GM23338 (cell line): Measurements from ENCODE around the gene RASL11A. TPM values are rescaled to one million over a fixed set of nuclear protein-coding genes. Genes with fewer than 3 reads are reported as not detected.
A peak's percentile ranks its signal among the peaks of the same experiment; 100 is the strongest.
"Not testable (repeated sequence)": the region's sequence is repeated elsewhere in the genome, so short reads cannot be mapped to it uniquely, and the experiment has no call there.

Source experiments
- ATAC-seq: fragments of 200-7000 bp; cut with Tn5 transposase; 3 replicates; pipeline ENCODE4 v1.9.1; 2020
- DNase-seq: peaks from one replicate; pipeline ENCODE4 v3.0.0-alpha.2; 2015; ENCODE audit warnings: low spot score
- H2AFZ ChIP-seq: fragments of 200-600 bp; sonication (generic); 2 replicates; pipeline ENCODE4 v1.8.0; 2016; ENCODE audit warnings: antibody characterized with exemption, mild to moderate bottlenecking, moderate library complexity
- H3F3A ChIP-seq: fragments of 200-600 bp; sonication (generic); replicated peaks from 2 replicates; pipeline ENCODE4 v1.8.0; 2017; ENCODE audit warnings: antibody characterized with exemption, mixed run types, low read depth
- H3K27ac ChIP-seq: fragments of 200-600 bp; sonication (generic); 2 replicates; pipeline ENCODE4 v1.6.1; 2016; ENCODE audit warnings: low read depth
- H3K27me3 ChIP-seq: fragments of 200-600 bp; sonication (generic); 2 replicates; pipeline ENCODE4 v1.8.0; 2016; ENCODE audit warnings: mild to moderate bottlenecking, mixed run types, moderate library complexity; ENCODE audit not compliant: insufficient read depth
- H3K36me3 ChIP-seq: fragments of 200-600 bp; sonication (generic); 2 replicates; pipeline ENCODE4 v1.8.0; 2016; ENCODE audit warnings: mild to moderate bottlenecking; ENCODE audit not compliant: insufficient read depth
- H3K4me1 ChIP-seq: fragments of 200-600 bp; sonication (generic); 2 replicates; pipeline ENCODE4 v1.8.0; 2016; ENCODE audit warnings: mild to moderate bottlenecking, moderate library complexity; ENCODE audit not compliant: insufficient read depth
- H3K4me2 ChIP-seq: fragments of 200-600 bp; sonication (generic); 2 replicates; pipeline ENCODE4 v1.7.1; 2017; ENCODE audit warnings: mixed run types
- H3K4me3 ChIP-seq: fragments of 200-600 bp; sonication (generic); 2 replicates; pipeline ENCODE4 v1.6.1; 2016; ENCODE audit warnings: mixed run types
- H3K79me2 ChIP-seq: fragments of 200-600 bp; sonication (generic); replicated peaks from 2 replicates; pipeline ENCODE4 v1.8.0; 2017; ENCODE audit warnings: mild to moderate bottlenecking; ENCODE audit not compliant: insufficient read depth
- H3K9me2 ChIP-seq: fragments of 200-600 bp; sonication (generic); 2 replicates; pipeline ENCODE4 v1.8.0; 2017; ENCODE audit not compliant: insufficient read depth
- H4K20me1 ChIP-seq: fragments of 200-600 bp; sonication (generic); replicated peaks from 2 replicates; pipeline ENCODE4 v1.8.0; 2017; ENCODE audit warnings: mild to moderate bottlenecking; ENCODE audit not compliant: insufficient read depth
- H3K27ac Mint-ChIP-seq: 2 replicates; pipeline ENCODE4 v1.8.0; 2020; ENCODE audit warnings: inconsistent platforms, mild to moderate bottlenecking, moderate library complexity, mixed read lengths
- H3K27me3 Mint-ChIP-seq: 3 replicates; pipeline ENCODE4 v1.8.0; 2022; ENCODE audit warnings: low read depth, mild to moderate bottlenecking, moderate library complexity, mixed read lengths, inconsistent platforms; ENCODE audit not compliant: insufficient read depth, poor library complexity
- H3K36me3 Mint-ChIP-seq: 3 replicates; pipeline ENCODE4 v1.8.0; 2021; ENCODE audit warnings: low read depth, mild to moderate bottlenecking, inconsistent platforms, moderate library complexity, mixed read lengths
- H3K4me1 Mint-ChIP-seq: 3 replicates; pipeline ENCODE4 v1.8.0; 2020; ENCODE audit warnings: mild to moderate bottlenecking, inconsistent platforms, mixed read lengths
- H3K4me3 Mint-ChIP-seq: 3 replicates; pipeline ENCODE4 v1.8.0; 2021; ENCODE audit warnings: moderate library complexity, mild to moderate bottlenecking, inconsistent platforms, mixed read lengths
- H3K9me3 Mint-ChIP-seq: 3 replicates; pipeline ENCODE4 v1.8.0; 2020; ENCODE audit warnings: moderate library complexity, mild to moderate bottlenecking, inconsistent platforms, mixed read lengths
- CREB1 ChIP-seq: fragments of 250-450 bp; sonication (Bioruptor Pico); IDR thresholded peaks from 2 replicates; pipeline ENCODE4 v1.5.0; 2020; ENCODE audit warnings: low read depth, mild to moderate bottlenecking, moderate library complexity
- EZH2 ChIP-seq: fragments of 200-600 bp; sonication (generic); IDR thresholded peaks from one replicate; pipeline ENCODE4 v1.8.0; 2017; ENCODE audit warnings: antibody characterized with exemption, mild to moderate bottlenecking, low read depth; ENCODE audit not compliant: unreplicated experiment
- JUNB ChIP-seq: IDR thresholded peaks from one replicate; pipeline ENCODE4 v1.6.1; 2016; ENCODE audit warnings: antibody characterized with exemption; ENCODE audit not compliant: unreplicated experiment
- ZNF331 ChIP-seq: fragments of 250-450 bp; sonication (Bioruptor Pico); IDR thresholded peaks from 2 replicates; pipeline ENCODE4 v1.5.0; 2020; ENCODE audit warnings: low read depth, mild to moderate bottlenecking, moderate library complexity
- polyA plus RNA-seq: library from polyadenylated mRNA; unstranded; fragments of >200 nt; fragmentation: Nextera tagmentation; extraction: Ambion mirVana; gene quantifications from 2 replicates; pipeline ENCODE4 v1.2.1, GENCODE V29; 2016
- total RNA-seq: library from RNA; depleted of rRNA; stranded (reverse); fragments of >200 nt; shearing (Covaris generic); gene quantifications from 2 replicates; pipeline ENCODE4 v1.2.3, GENCODE V29; 2014
- TF ChIP-seq, protein P1 (sequence below): IDR thresholded peaks from 2 replicates; pipeline ENCODE4 v1.6.1; 2016; ENCODE audit warnings: antibody characterized with exemption
- TF ChIP-seq, protein P2 (sequence below), 2 experiments: fragments of 200-600 bp in 1 of 2; sonication (generic) in 1 of 2; conservative IDR thresholded peaks; 2 replicates each; pipeline versions ENCODE4 v1.5.1 to v1.6.1; 2016 to 2017; ENCODE audit warnings: antibody characterized with exemption in 2 of 2, low read depth in 2 of 2, mild to moderate bottlenecking in 2 of 2, moderate library complexity in 1 of 2

The RASL11A gene
- total and polyA plus RNA-seq, 2 experiments from 2014 or later = 1.9 to 3.3 TPM

GRCh38 chr13:27295660-27296059, 25.0 kb downstream of the RASL11A start (continued):
- no peak for TF ChIP-seq ZNF331 (CRISPR knock-in tag)
- TF ChIP-seq, protein P1, sequence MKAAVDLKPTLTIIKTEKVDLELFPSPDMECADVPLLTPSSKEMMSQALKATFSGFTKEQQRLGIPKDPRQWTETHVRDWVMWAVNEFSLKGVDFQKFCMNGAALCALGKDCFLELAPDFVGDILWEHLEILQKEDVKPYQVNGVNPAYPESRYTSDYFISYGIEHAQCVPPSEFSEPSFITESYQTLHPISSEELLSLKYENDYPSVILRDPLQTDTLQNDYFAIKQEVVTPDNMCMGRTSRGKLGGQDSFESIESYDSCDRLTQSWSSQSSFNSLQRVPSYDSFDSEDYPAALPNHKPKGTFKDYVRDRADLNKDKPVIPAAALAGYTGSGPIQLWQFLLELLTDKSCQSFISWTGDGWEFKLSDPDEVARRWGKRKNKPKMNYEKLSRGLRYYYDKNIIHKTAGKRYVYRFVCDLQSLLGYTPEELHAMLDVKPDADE = no peak
- no peak for TF ChIP-seq EZH2
- TF ChIP-seq JUNB = no peak
- TF ChIP-seq, protein P2, sequence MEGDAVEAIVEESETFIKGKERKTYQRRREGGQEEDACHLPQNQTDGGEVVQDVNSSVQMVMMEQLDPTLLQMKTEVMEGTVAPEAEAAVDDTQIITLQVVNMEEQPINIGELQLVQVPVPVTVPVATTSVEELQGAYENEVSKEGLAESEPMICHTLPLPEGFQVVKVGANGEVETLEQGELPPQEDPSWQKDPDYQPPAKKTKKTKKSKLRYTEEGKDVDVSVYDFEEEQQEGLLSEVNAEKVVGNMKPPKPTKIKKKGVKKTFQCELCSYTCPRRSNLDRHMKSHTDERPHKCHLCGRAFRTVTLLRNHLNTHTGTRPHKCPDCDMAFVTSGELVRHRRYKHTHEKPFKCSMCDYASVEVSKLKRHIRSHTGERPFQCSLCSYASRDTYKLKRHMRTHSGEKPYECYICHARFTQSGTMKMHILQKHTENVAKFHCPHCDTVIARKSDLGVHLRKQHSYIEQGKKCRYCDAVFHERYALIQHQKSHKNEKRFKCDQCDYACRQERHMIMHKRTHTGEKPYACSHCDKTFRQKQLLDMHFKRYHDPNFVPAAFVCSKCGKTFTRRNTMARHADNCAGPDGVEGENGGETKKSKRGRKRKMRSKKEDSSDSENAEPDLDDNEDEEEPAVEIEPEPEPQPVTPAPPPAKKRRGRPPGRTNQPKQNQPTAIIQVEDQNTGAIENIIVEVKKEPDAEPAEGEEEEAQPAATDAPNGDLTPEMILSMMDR (conservative IDR thresholded peaks at IDR 0.05; ENCODE audit: low read depth in 2 of 2) = no peak

DNA sequence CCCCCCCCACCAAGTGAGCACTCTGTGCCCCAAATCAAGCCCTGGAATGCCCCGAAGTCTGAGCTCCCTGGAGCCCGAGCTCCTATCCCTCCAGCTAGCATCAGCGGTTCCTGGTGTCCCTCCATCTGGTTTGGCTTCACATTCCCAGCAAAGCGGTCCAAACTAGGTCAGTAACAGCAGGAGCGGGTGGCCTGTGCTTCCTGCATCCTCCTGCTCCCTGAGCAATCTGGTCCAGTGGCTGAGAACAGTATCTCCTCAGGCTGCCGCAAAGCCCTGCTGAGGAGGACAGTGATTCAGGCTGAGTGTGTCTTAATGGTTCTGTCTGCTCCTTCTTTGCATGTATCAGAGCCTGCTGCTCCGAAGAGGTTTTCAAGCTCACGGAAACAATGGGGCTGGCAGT, 25.9 kb downstream of the RASL11A start:
- Mint-ChIP-seq H3K27me3 (peaks cover 4% of the 10 kb centered on the region), H3K4me1 (no peaks in the 10 kb centered on the region; the same call in 2 of the 3 replicates), H3K36me3 (no peaks in the 10 kb centered on the region), H3K4me3 (no peak overlapping the region), H3K9me3 (peaks cover 2% of the 10 kb centered on the region; the same call in 1 of the 3 replicates), H3K27ac (peak overlapping the region; percentile 56; the same call in 1 of the 2 replicates)
- no peak overlapping the region for H3K4me2 ChIP-seq
- no peaks in the 10 kb centered on the region for H3K79me2 ChIP-seq
- H3K27ac ChIP-seq = no peak overlapping the region
- peak overlapping the region; percentile 47; the same call in 1 of the 2 replicates for H2AFZ ChIP-seq
- H3K9me2 ChIP-seq = no peaks in the 10 kb centered on the region
- H4K20me1 ChIP-seq = no peaks in the 10 kb centered on the region
- TF ChIP-seq CREB1 = no peak
- DNase-seq (no peak), ATAC-seq (no peak)
- no peaks in the 10 kb centered on the region for H3K4me1 ChIP-seq
- no peaks in the 10 kb centered on the region for H3K27me3 ChIP-seq
- H3F3A ChIP-seq = no peaks in the 10 kb centered on the region
- H3K4me3 ChIP-seq = no peak overlapping the region
- no peaks in the 10 kb centered on the region for H3K36me3 ChIP-seq

DNA sequence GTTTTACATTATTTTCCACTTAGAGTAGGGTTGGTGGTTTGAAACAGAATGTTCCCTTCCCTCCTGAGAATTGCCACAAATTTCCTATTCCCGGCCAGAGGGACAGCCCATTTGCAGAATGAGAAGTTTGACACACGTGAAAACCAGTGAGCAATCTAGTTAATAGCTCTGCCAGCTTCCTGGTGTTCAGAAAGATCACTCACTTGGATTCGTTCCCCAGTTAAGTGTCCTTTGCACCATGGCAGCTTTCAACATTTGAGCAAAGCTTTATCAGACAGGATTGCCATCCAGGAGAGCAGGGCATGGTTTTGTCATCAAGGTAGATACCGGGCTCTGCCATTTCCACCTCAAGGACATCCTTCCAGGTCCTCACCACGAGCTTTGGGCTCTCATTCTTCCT, 28.2 kb downstream of the RASL11A start:
- no peak for ATAC-seq
- H3K36me3 Mint-ChIP-seq = no peaks in the 10 kb centered on the region

DNA sequence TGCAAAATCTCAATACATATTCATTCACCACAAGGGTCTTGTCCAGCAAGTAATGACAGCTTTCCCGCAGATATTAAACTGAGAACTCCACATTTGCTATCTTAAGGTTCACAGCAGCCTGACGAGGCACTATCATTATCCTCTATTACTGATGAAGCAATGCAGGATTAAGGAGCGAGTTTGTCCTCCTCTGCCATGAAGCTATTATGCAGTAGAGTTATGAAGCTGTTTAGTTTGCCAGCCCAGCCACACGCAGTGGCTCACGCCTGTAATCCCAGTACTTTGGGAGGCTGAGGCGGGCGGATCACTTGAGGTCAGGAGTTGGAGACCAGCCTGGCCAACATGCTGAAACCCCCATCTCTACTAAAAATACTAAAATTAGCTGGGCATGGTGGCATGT, 29.8 kb downstream of the RASL11A start:
- H3K9me2 ChIP-seq, H3K4me3 ChIP-seq, H3K36me3 ChIP-seq, H3K27me3 ChIP-seq, H3K27me3 Mint-ChIP-seq, H3K4me3 Mint-ChIP-seq, H3K79me2 ChIP-seq, H3K9me3 Mint-ChIP-seq, H4K20me1 ChIP-seq, H3K27ac ChIP-seq, H3K4me1 Mint-ChIP-seq, H3K4me2 ChIP-seq, H3K27ac Mint-ChIP-seq, H3F3A ChIP-seq, H3K36me3 Mint-ChIP-seq, H3K4me1 ChIP-seq, ATAC-seq, DNase-seq: not testable (repeated sequence)
- H2AFZ ChIP-seq = peak overlapping the region; percentile 43; the same call in 1 of the 2 replicates

More for the DNA sequence above, 28.2 kb downstream of the RASL11A start:
- DNase-seq = no peak
- Histone ChIP-seq H3K27me3 (no peaks in the 10 kb centered on the region), H2AFZ (no peak overlapping the region), H3K4me1 (no peaks in the 10 kb centered on the region), H3K36me3 (no peaks in the 10 kb centered on the region), H4K20me1 (no peaks in the 10 kb centered on the region), H3K79me2 (no peaks in the 10 kb centered on the region), H3K9me2 (no peaks in the 10 kb centered on the region), H3K4me2 (no peak overlapping the region), H3K27ac (no peak overlapping the region), H3F3A (no peaks in the 10 kb centered on the region), H3K4me3 (no peak overlapping the region)
- TF ChIP-seq JUNB = no peak
- no peak overlapping the region for H3K27ac Mint-ChIP-seq
- peaks cover 2% of the 10 kb centered on the region; the same call in 2 of the 3 replicates for H3K9me3 Mint-ChIP-seq
- H3K4me1 Mint-ChIP-seq = no peaks in the 10 kb centered on the region
- no peak overlapping the region for H3K4me3 Mint-ChIP-seq
- H3K27me3 Mint-ChIP-seq = peaks cover 6% of the 10 kb centered on the region
